Astrocyte of the spinal cord (primary cell): ENCODE data around the gene XPO6.
"Not testable (repeated sequence)": the region's sequence is repeated elsewhere in the genome, so short reads cannot be mapped to it uniquely, and the experiment has no call there.

Experiments used
- DNase-seq: peaks from one replicate; pipeline ENCODE4 v3.0.0; 2011; ENCODE audit warnings: low read depth, low spot score
- H3K4me3 ChIP-seq: 2 replicates; pipeline ENCODE4 v1.5.1; 2011; ENCODE audit warnings: low read depth, mild to moderate bottlenecking, low read length, moderate library complexity
- CTCF ChIP-seq: IDR thresholded peaks from 2 replicates; pipeline ENCODE4 v1.5.1; 2012; ENCODE audit warnings: low read depth, mild to moderate bottlenecking, low read length, inconsistent platforms
- in situ Hi-C: cut with HindIII; loops from 2 replicates; pipeline ENCODE4 v1.10.0; 2017; ENCODE audit warnings: low sequenced_read_pairs

The XPO6 gene

GRCh38 chr16:28231763-28232162 lies 20.0 kb upstream of the XPO6 start:
- in situ Hi-C loops = no loop called here
- no peak overlapping the region for H3K4me3 ChIP-seq
- no peak for DNase-seq
- no peak for TF ChIP-seq CTCF

- DNase-seq, in situ Hi-C loops, H3K4me3 ChIP-seq: not testable (repeated sequence)
Measured at GRCh38 chr16:28223909-28224308, 12.1 kb upstream of the XPO6 start.

GRCh38 chr16:28219777-28220176 lies 8.0 kb upstream of the XPO6 start:
- H3K4me3 ChIP-seq, DNase-seq, in situ Hi-C loops: not testable (repeated sequence)

- in situ Hi-C loops = no loop called here
- H3K4me3 ChIP-seq = no peak overlapping the region
- DNase-seq = peak; percentile 32
- TF ChIP-seq CTCF = no peak
Measured at GRCh38 chr16:28219282-28219681, 7.5 kb upstream of the XPO6 start.

- in situ Hi-C loops = no loop called here
- H3K4me3 ChIP-seq = no peak overlapping the region
- TF ChIP-seq CTCF = peak; percentile 63
- peak; percentile 40 for DNase-seq
Measured at GRCh38 chr16:28218109-28218508, 6.3 kb upstream of the XPO6 start.

GRCh38 chr16:28217326-28217725 lies 5.6 kb upstream of the XPO6 start:
- in situ Hi-C loops = no loop called here
- H3K4me3 ChIP-seq = no peak overlapping the region
- TF ChIP-seq CTCF = no peak
- DNase-seq = no peak

- in situ Hi-C loops = no loop called here
- no peak overlapping the region for H3K4me3 ChIP-seq
- DNase-seq = no peak
- TF ChIP-seq CTCF = no peak
Measured at GRCh38 chr16:28213396-28213795, 1.6 kb upstream of the XPO6 start.

- in situ Hi-C loops = no loop called here
- peak overlapping the region; percentile 45 for H3K4me3 ChIP-seq
- DNase-seq = peak; percentile 12
- no peak for TF ChIP-seq CTCF
Measured at GRCh38 chr16:28212532-28212873, 738 bp upstream of the XPO6 start.
